Spleen (tissue), 7 donors: ENCODE measurements around the gene NUMA1.

Experiments
- POLR2A ChIP-seq, 3 donors: fragments of 450-650 bp; IDR thresholded peaks; one replicate each; pipeline ENCODE4 v1.5.1; 2017; ENCODE audit warnings: antibody characterized with exemption in 3 of 3, mild to moderate bottlenecking in 1 of 3
- POLR2AphosphoS5 ChIP-seq, 3 donors: sonication (generic); formaldehyde crosslinking; IDR thresholded peaks; one replicate each; pipeline ENCODE4 v1.5.1; 2017; ENCODE audit warnings: antibody characterized with exemption in 3 of 3
- TF ChIP-seq, protein P1 (sequence below), 11 experiments: fragments of 200-600 bp in 7 of 11; fragments of 450-650 bp in 4 of 11; sonication (generic) in 4 of 11; IDR thresholded peaks in 8 of 11; conservative IDR thresholded peaks in 3 of 11; 1 replicate in 7 of 11; 2 replicates in 4 of 11; pipeline versions ENCODE4 v1.4.0 to v1.8.0; 2016 to 2021; ENCODE audit warnings: antibody characterized with exemption in 11 of 11, inconsistent platforms in 4 of 11, mild to moderate bottlenecking in 1 of 11
- donor health status: DM: no; HTN: no; CAD: no; lungs with moderate emphysema.
- donor health status: DM: no; HTN: no; CAD: no.
- donor health status: DM: no; HTN: no; CAD: no.

DNA sequence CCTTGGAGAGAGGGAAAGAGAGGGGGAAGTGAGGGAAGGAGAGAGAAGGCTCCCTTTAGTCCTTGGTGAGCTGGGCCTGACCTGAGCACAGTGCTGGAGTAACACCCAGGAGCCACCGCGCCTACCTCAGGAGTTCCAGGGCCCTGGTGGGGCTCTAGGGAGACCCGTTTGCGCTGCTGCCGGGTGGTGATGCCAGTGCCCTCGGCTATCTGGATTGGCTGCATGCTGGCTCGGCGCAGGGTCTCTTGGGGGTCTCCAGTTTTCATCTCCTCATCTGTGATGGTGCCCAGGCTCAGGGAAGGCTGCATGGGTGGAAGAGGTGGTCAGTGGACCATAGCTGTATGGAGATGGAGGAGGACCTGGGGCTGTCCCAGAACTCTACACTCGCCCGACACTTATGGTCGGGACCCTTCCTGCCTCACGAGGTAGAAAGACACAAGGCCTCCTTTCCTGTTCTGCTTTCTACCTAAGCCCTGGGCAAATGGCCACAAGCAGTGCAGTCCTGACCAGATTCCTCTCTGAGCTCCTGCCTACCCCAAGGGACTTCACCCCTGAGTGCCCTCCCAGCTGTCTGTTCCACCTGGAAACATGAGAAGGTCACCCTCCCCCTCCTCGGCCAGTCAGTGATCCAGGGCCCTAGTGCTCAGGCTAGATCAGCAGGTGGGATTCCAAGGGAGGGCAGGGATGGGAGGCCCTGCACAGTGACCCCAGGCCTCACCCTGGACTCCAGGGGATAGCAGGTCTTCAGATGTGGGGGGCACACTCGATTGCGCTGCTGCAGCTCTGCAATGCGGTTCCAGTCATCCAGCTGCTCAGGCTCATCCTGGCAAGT is 75.6 kb downstream of the NUMA1 start:
- TF ChIP-seq, protein P1, sequence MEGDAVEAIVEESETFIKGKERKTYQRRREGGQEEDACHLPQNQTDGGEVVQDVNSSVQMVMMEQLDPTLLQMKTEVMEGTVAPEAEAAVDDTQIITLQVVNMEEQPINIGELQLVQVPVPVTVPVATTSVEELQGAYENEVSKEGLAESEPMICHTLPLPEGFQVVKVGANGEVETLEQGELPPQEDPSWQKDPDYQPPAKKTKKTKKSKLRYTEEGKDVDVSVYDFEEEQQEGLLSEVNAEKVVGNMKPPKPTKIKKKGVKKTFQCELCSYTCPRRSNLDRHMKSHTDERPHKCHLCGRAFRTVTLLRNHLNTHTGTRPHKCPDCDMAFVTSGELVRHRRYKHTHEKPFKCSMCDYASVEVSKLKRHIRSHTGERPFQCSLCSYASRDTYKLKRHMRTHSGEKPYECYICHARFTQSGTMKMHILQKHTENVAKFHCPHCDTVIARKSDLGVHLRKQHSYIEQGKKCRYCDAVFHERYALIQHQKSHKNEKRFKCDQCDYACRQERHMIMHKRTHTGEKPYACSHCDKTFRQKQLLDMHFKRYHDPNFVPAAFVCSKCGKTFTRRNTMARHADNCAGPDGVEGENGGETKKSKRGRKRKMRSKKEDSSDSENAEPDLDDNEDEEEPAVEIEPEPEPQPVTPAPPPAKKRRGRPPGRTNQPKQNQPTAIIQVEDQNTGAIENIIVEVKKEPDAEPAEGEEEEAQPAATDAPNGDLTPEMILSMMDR (IDR thresholded peaks at IDR 0.05 in 8 of 11, conservative IDR thresholded peaks at IDR 0.05 in 3 of 11), result no peak
- peak in 1 of 3 donors; percentile 49 for TF ChIP-seq POLR2AphosphoS5 (IDR thresholded peaks at IDR 0.05)
- no peak for TF ChIP-seq POLR2A (IDR thresholded peaks at IDR 0.05)
